GM18502 (cell line): ENCODE results near the gene OSGIN1.
"Not testable (repeated sequence)": the region's sequence is repeated elsewhere in the genome, so short reads cannot be mapped to it uniquely, and the experiment has no call there.

Experiments
- ATAC-seq: cut with Tn5 transposase; IDR thresholded peaks from one replicate; pipeline ENCODE4 v1.9.1; 2021; ENCODE audit warnings: mild to moderate bottlenecking; ENCODE audit not compliant: unreplicated experiment, poor library complexity

OSGIN1 gene

GRCh38 chr16:83940119-83940518 lies 12.9 kb upstream of the OSGIN1 start:
- ATAC-seq = no peak

DNA sequence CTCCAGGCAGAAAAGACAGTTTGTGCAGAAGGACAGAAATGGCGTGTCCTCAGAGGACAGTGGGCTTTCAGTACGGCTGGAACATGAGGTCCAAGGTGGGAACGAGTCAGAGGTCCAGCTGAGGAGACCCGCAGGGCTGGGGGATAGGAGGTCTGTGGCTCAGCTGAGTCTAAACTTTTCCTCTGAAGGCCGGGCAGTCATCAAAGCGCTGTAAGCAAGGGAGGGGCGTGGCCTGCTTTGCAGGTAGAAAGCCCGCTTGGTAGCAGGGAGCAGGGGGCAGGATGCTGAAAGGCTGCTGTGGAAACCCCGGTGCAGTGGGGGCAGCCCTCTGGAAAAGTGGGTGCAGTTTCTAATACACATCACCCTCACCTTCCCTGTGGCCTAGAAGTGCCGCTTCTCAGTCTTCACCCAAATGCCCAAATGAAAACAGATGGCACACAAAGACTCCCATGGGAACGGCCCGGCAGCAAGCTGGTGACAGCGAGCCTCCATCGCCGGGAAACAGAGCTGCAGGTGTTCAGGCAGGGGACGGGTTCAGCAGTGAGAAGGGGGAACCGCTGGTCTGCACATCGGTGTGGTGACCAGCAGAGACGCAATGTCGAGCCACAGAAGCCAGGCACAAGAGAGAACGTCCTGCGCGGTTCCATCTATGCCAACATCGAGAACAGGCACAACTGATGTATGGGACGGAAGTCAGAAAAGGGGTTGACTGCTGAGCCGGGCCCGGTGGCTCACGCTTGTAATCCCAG lies 12.2 kb upstream of the OSGIN1 start:
- no peak for ATAC-seq

DNA sequence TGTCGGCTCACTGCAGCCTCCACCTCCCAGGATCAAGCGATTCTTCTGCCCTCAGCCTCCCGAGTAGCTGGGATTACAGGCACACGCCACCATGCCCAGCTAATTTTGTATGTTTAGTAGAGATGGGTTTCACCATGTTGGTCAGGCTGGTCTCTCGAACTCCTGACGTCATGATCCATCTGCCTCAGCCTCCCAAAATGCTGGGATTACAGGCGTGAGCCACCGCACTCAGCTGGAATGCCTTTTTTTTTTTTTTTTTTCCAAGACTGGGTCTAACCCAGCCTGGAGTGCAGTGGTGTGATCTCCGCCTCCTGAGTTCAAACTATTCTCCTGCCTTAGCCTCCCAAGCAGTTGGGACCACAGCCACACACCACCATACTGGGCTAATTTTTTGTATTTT lies 11.5 kb upstream of the OSGIN1 start:
- ATAC-seq = not testable (repeated sequence)

GRCh38 chr16:83942074-83942473 lies 11.0 kb upstream of the OSGIN1 start:
- no peak for ATAC-seq

DNA sequence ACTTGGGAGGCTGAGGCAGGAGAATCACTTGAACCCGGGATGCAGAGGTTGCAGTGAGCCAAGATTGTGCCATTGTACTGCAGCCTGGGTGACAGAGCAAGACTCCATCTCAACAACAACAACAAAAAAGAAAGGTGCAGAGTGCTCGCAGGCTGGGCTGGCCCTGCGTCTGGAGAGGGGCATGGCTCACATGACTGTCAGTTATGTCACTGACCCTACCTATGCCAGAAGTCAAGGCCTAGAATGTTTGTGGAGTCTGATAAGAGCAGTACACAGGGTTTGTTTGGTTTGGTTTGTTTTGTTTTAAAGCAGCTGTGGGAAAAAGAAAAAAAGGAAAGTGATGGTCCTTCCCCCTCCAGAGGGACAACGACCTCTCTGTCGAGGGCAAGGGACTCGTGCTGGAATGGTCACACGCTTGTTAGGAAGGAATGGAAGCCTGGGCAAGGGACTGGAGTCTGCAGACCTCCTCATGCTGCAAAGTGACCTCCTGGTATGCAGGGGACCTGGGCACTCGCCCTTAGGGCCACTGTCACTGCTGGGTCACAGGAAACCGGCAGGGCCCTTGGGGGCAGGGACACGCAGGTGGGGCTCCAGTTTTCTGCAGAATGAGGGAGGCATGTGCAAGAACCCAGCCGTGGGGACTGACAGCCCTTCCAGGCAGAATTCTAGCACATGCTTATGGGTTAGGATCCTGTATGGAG lies 10.1 kb upstream of the OSGIN1 start:
- no peak for ATAC-seq

DNA sequence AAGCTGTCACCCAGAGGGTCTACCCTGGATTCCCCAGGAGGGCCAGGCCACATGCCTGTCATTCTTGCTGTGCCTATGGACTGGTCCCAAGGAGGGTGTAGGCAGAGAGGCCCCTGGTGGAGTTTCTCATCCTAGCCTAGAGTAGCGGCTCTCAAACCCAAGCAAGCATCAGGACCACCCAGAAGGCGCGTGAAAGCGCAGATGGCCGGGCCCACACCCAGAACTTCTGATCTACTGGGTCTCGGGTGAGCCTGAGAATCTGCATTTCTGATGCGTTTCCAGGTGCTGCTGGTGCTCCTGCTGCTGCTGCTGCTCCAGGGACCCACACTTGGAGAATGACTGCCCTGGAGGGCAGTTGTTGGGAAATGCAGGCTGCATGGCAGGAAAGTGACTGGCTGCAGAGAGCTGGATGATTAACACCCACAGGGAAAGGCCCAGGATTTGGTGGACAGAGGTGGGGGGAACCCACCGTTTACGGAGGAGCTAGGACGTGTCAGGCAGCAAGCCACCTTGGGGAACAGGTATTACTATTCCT lies 9.5 kb upstream of the OSGIN1 start:
- ATAC-seq = no peak

DNA sequence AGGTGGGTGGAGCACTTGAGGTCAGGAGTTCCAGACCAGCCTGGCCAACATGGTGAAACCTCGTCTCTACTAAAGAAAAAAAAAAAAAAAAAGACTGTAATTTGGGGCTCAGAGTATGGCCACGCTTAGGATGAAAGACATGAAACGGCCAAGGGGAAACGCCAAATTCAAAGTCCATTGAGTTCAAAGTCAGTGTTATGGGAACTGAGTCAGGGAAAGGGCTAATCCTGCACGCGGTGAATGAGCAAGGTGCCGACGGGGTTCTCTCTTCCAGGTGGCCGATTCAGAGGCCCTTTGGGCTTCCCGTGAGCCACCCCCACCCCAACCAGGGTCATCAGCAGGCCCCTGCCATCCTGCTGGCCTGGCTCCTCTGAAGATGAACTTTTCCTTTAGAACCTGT lies 7.5 kb upstream of the OSGIN1 start:
- ATAC-seq = no peak

GRCh38 chr16:83946154-83946780 lies 6.8 kb upstream of the OSGIN1 start:
- ATAC-seq = no peak

GRCh38 chr16:83946781-83947566 lies 6.1 kb upstream of the OSGIN1 start:
- no peak for ATAC-seq

- no peak for ATAC-seq
These were observed 5.3 kb upstream of the OSGIN1 start for GRCh38 chr16:83947642-83948234.

DNA sequence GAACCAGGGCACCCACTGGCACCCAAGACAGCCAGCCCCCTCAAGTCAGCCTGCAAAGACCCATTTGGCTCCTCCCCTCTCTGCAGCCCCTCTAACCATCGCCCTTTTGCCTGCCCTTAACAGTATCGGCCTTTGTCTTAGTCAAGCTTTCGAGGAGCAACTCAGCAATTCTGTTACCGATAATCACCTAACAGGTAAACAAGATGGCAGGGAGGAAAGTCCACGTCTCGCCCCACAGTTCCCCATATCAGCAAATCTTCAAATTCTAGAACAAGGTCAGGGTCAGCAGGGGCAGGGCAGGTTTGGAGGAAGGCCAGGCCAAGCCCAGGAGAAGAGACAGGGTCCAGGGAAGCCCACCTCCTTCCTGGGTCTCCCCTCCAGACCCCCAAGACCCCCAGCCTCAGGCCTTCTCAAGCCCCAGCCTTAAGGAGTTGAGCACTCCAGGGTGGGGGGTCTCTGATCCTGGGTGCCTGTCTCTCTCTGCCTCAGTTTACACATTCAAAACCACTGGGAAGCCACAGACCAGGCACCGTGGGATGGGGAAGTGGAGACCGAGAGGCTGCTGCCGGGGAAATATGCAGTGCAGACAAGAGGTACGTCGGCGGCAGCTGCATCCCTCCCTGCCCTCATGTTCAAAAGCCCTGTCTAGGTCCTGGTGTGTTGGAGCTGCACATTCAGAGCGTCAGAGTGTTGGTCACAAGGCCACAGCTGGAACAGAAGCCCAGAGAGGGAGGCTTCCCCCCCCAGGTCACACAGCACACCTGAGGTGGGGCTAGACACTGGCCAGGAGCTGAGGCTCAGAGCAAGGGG lies 3.9 kb upstream of the OSGIN1 start:
- ATAC-seq = no peak

DNA sequence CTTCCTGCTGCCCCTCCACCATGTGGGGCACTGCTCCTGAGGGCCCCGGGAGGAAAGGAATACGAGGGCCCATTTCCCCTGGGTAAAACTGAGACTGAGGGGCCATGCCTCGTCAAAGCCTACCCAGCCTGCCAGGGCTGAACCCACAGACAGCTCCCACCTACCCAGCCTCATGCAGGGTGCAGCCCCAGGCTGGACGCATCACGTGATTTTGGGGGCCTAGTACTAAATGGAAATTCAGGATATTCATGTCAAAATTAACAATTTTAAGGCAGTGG lies 3.4 kb upstream of the OSGIN1 start:
- ATAC-seq = no peak

- ATAC-seq = not testable (repeated sequence)
These were observed 2.1 kb upstream of the OSGIN1 start for GRCh38 chr16:83950862-83951399.

GRCh38 chr16:83951544-83951943 lies 1.5 kb upstream of the OSGIN1 start:
- ATAC-seq = no peak

GRCh38 chr16:83952587-83952939 lies 477 bp upstream of the OSGIN1 start:
- no peak for ATAC-seq

DNA sequence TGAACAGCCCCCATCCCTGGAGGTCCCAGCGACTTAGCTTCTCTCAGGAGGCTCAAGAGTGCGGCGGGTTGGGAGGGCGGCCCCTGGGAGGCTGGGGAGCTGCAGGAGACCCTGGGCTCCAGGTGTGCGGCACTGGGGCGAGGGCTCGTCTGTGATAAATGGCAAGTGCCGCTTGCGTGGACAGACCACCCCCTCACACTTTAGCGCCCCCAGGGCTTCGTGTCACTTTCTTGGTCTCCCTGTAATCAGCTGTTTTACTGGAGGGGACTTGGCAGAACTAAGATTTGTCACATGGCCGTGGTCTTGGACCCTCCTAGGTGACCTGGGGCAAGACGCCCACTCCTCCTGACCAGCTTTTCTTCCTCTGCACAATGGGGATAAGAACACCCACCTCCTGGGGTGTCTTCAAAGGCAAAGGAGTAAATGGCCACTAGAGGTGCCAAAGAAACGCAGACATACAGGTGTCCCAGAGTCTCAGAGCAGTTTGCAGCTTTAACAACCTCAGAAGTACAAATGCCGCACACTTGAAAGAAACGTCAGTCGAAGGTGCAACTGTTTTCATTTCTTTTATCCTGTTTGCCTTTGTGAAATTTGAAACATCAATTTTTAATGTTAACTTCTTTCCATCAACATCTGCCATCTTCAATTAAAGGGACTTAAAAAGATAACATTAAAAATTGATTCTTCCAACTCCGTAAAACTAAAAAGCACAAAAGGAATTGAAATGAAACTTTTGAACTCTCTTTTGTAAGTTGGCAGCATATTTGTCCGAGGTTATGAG lies 946 bp downstream of the OSGIN1 start:
- no peak for ATAC-seq

GRCh38 chr16:83954577-83955016 lies 1.6 kb downstream of the OSGIN1 start:
- ATAC-seq = no peak
